Stimulated activated CD4-positive, alpha-beta T cell treated with anti-CD3 and anti-CD28 coated beads, Interleukin-12 subunit alpha, Interleukin-12 subunit beta, amount 100 ng/mL, for 4 hours (primary cell): ENCODE data around the gene AUTS2.

Experiments
- DNase-seq: peaks from one replicate; pipeline ENCODE4 v3.0.0-alpha.2; 2020

Gene AUTS2

DNA sequence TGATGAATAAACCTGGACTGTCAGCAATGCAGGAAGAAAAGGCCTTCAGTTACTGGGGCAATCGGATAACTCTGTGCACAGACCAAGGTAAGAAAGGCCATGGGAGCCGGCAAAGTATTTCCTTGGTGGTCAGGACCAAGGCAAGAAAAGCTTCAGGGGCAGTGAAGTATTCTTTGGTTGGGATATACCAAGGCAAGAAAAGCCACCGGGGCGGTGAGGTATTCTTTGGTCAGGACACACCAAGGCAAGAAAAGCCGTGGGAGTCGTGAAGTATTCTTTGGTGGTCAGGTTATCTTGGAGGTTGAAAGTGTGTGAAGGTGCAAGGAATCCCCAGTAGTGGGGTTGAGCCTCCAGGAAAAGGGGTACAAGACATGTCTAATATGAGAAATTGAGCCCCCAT lies 1238.7 kb downstream of the AUTS2 start:
- DNase-seq = no peak

GRCh38 chr7:70837589-70837988 lies 1239.3 kb downstream of the AUTS2 start:
- DNase-seq = no peak

DNA sequence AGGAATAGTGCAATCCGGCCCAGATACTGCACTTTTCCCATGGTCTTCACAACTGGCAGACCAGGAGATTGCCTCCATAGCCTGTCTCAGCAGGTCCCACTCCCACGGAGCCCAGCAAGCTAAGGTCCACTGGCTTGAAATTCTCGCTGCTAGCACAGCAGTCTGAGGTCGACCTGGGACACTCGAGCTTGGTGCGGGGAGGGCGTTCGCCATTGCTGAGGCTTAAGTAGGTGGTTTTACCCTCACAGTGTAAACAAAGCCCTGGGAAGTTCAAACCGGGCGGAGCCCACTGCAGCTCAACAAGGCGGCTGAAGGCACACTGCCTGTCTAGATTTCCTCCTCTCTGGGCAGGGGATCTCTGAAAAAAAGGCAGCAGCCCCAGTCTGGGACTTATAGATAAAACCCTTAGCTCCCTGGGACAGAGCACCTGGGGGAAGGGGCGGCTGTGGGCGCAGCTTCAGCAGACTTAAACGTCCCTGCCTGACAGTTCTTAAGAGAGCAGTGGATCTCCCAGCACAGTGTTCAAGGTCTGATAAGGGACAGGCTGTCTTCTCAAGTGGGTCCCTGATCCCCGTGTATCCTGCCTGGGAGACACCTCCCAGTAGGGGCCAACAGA lies 1240.1 kb downstream of the AUTS2 start:
- no peak for DNase-seq
